B cell (primary cell): ENCODE data around the gene RASGRP3. TPM values are rescaled to one million over a fixed set of nuclear protein-coding genes. Genes with fewer than 3 reads are reported as not detected.

Source experiments
- ATAC-seq: fragments of 200-7000 bp; cut with Tn5 transposase; one replicate; pipeline ENCODE4 v1.10.0; 2021; ENCODE audit warnings: low read depth, mild to moderate bottlenecking, moderate number of reproducible peaks, moderate library complexity
- CTCF ChIA-PET: fragments of 350-600 bp; sonication (Branson Sonifier 250); formaldehyde crosslinking; loops from one replicate; lab custom pipeline; 2021; ENCODE audit warnings: antibody characterized with exemption, inconsistent platforms; lab: Charles Lee
- POLR2A ChIA-PET: fragments of 350-600 bp; sonication (Branson Sonifier 250); formaldehyde crosslinking; loops from one replicate; lab custom pipeline; 2021; ENCODE audit warnings: antibody characterized with exemption; lab: Charles Lee
- DNase-seq: peaks from one replicate; pipeline ENCODE4 v3.0.0; 2013
- H2AFZ ChIP-seq: 2 replicates; pipeline ENCODE4 v1.6.1; 2012; ENCODE audit warnings: mild to moderate bottlenecking, low read depth, low read length; ENCODE audit not compliant: insufficient read depth, poor library complexity, severe bottlenecking
- H3K27ac ChIP-seq, 2 donors: 1 replicate in 1 of 2; 2 replicates in 1 of 2; pipeline ENCODE4 v1.5.1; 2012 to 2013; ENCODE audit warnings: low read length in 2 of 2, mild to moderate bottlenecking in 2 of 2, moderate library complexity in 1 of 2
- H3K27me3 ChIP-seq, 4 experiments: fragments of 200-600 bp in 1 of 4; sonication (generic) in 1 of 4; replicated peaks in 1 of 4; 1 replicate in 2 of 4; 2 replicates in 2 of 4; pipeline versions ENCODE4 v1.6.1 to v1.7.0; 2013 to 2016; ENCODE audit warnings: low read length in 3 of 4, mild to moderate bottlenecking in 2 of 4, mixed read lengths in 1 of 4, moderate library complexity in 1 of 4; ENCODE audit not compliant: insufficient read depth in 4 of 4, control insufficient read depth in 3 of 4; ENCODE audit errors: control extremely low read depth in 1 of 4
- H3K36me3 ChIP-seq, 2 experiments: replicated peaks in 1 of 2; 1 replicate in 1 of 2; 2 replicates in 1 of 2; pipeline versions ENCODE4 v1.6.1 to v1.7.1; 2013; ENCODE audit warnings: low read length in 1 of 2; ENCODE audit not compliant: insufficient read depth in 2 of 2, control insufficient read depth in 1 of 2; ENCODE audit errors: control extremely low read depth in 1 of 2, extremely low read depth in 1 of 2
- H3K4me1 ChIP-seq, 2 donors: fragments of 200-600 bp in 1 of 2; sonication (generic) in 1 of 2; 1 replicate in 1 of 2; 2 replicates in 1 of 2; pipeline versions ENCODE4 v1.5.1 to v1.6.1; 2013 to 2017; ENCODE audit warnings: low read length in 2 of 2; ENCODE audit not compliant: control insufficient read depth in 2 of 2, insufficient read depth in 2 of 2
- H3K4me2 ChIP-seq: replicated peaks from 2 replicates; pipeline ENCODE3; 2012; ENCODE audit warnings: mild to moderate bottlenecking, low read depth, low read length; ENCODE audit not compliant: poor library complexity, severe bottlenecking
- H3K4me3 ChIP-seq, 5 experiments: fragments of 200-600 bp in 1 of 5; sonication (generic) in 1 of 5; 1 replicate in 3 of 5; 2 replicates in 2 of 5; pipeline versions ENCODE4 v1.5.1 to v1.7.0; 2011 to 2016; ENCODE audit warnings: low read length in 4 of 5, mild to moderate bottlenecking in 4 of 5, low read depth in 2 of 5, control low read depth in 1 of 5, moderate library complexity in 1 of 5; ENCODE audit not compliant: insufficient read depth in 1 of 5; ENCODE audit errors: control extremely low read depth in 1 of 5, extremely low read depth in 1 of 5
- H3K79me2 ChIP-seq: fragments of 200-600 bp; sonication (generic); one replicate; pipeline ENCODE4 v1.6.0; 2016; ENCODE audit warnings: low read length; ENCODE audit not compliant: control insufficient read depth, insufficient read depth
- H3K9ac ChIP-seq: fragments of 200-600 bp; sonication (generic); 2 replicates; pipeline ENCODE4 v1.6.1; 2017; ENCODE audit warnings: mild to moderate bottlenecking, low read length, moderate library complexity
- H3K9me3 ChIP-seq, 3 donors: one replicate each; pipeline versions ENCODE4 v1.6.1 to v1.7.1; 2013; ENCODE audit warnings: low read length in 2 of 3; ENCODE audit not compliant: control insufficient read depth in 2 of 3, insufficient read depth in 1 of 3; ENCODE audit errors: control extremely low read depth in 1 of 3
- H4K20me1 ChIP-seq: 2 replicates; pipeline ENCODE4 v1.6.0; 2012; ENCODE audit warnings: mild to moderate bottlenecking, low read length; ENCODE audit not compliant: insufficient read depth, control insufficient read depth, poor library complexity, severe bottlenecking
- H3K27ac Mint-ChIP-seq: one replicate; pipeline ENCODE4 v1.8.0; 2021; ENCODE audit warnings: mixed read lengths
- H3K27me3 Mint-ChIP-seq: one replicate; pipeline ENCODE4 v1.8.0; 2021; ENCODE audit warnings: mixed read lengths
- H3K4me1 Mint-ChIP-seq: one replicate; pipeline ENCODE4 v1.8.0; 2021; ENCODE audit warnings: mixed read lengths
- H3K4me3 Mint-ChIP-seq: one replicate; pipeline ENCODE4 v1.8.0; 2021; ENCODE audit warnings: mixed read lengths
- H3K9me3 Mint-ChIP-seq: one replicate; pipeline ENCODE4 v1.8.0; 2022; ENCODE audit warnings: mixed read lengths; ENCODE audit not compliant: insufficient read depth
- EZH2 ChIP-seq: IDR thresholded peaks from 2 replicates; pipeline ENCODE4 v1.6.1; 2012; ENCODE audit warnings: borderline replicate concordance, low read depth, mild to moderate bottlenecking, moderate library complexity, low read length; ENCODE audit not compliant: insufficient read depth, poor library complexity, severe bottlenecking
- WGBS: methylation state at CpG from one replicate; pipeline ENCODE4 v1.1.5; 2013; ENCODE audit warnings: missing lambda C conversion rate; ENCODE audit not compliant: insufficient coverage; 5-methylcytosine and 5-hydroxymethylcytosine counted together
- intact Hi-C: fragments of 100-400 bp; cut with micrococcal nuclease; formaldehyde crosslinking; loops from one replicate; pipeline ENCODE4 v1.10.0; 2022
- polyA plus RNA-seq: library from polyadenylated mRNA; depleted of rRNA; stranded (reverse); fragments of >200 nt; gene quantifications from 2 replicates; pipeline ENCODE4 v1.2.3, GENCODE V29; 2012
- total RNA-seq, 2 donors: library from RNA; stranded (reverse); fragments of 120-200 nt in 1 of 2; gene quantifications; 1 replicate in 1 of 2; 2 replicates in 1 of 2; pipeline versions ENCODE4 v1.2.3 to v1.2.4, GENCODE V29; 2013 to 2022
- TF ChIP-seq, protein P1 (sequence below): fragments of 200-600 bp; IDR thresholded peaks from one replicate; pipeline ENCODE4 v1.8.0; 2022; ENCODE audit warnings: antibody characterized with exemption, mild to moderate bottlenecking

Gene RASGRP3
- total and polyA plus RNA-seq, 2 donors (not counting 1 experiment from before 2014, with no cell fraction given), result 67.5 to 107 TPM

DNA sequence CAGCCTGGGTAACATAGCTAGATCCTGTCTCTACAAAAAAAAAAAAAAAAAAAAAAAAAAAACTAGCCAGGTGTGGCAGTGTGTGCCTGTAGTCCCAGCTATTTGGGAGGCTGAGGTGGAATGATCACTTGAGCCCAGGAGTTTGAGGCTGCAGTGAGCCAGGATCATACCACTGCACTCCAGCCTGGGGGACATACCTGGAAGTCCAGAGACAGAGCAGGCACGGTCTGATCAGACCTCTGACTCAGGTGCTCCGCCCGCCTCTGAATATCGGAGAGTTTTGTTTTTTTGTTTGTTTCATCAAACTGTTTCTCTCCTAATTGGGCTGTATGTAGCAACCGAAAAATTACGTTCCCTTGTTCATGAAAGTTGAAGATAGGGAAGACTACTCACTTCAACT is 49.2 kb downstream of the RASGRP3 start:
- no peaks in the 10 kb centered on the region for H4K20me1 ChIP-seq
- ChIA-PET CTCF (interaction anchor here (0.6 to 1.1 kb wide), 2 partner anchors 46 to 77 kb away, joined by 3 read pairs; no protein-coding TSS in a partner anchor), POLR2A (interaction anchor here (1.7 kb wide), 1 partner anchor 73 kb away, joined by 5 read pairs; the partner anchor contains the start of gene FAM98A)
- intact Hi-C loops, result loop anchor here (5.0 kb wide), 1 partner anchor 57 kb away; no protein-coding TSS in a partner anchor
- ATAC-seq, result no peak
- peak overlapping the region; percentile 3 for H3K4me2 ChIP-seq
- WGBS, result 100% methylated on average over 3 of the region's 6 CpGs
- H3K27ac Mint-ChIP-seq, result peak overlapping the region; percentile 89
- TF ChIP-seq, protein P1, sequence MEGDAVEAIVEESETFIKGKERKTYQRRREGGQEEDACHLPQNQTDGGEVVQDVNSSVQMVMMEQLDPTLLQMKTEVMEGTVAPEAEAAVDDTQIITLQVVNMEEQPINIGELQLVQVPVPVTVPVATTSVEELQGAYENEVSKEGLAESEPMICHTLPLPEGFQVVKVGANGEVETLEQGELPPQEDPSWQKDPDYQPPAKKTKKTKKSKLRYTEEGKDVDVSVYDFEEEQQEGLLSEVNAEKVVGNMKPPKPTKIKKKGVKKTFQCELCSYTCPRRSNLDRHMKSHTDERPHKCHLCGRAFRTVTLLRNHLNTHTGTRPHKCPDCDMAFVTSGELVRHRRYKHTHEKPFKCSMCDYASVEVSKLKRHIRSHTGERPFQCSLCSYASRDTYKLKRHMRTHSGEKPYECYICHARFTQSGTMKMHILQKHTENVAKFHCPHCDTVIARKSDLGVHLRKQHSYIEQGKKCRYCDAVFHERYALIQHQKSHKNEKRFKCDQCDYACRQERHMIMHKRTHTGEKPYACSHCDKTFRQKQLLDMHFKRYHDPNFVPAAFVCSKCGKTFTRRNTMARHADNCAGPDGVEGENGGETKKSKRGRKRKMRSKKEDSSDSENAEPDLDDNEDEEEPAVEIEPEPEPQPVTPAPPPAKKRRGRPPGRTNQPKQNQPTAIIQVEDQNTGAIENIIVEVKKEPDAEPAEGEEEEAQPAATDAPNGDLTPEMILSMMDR, result no peak
- no peak for TF ChIP-seq EZH2
- no peaks in the 10 kb centered on the region for H3K27me3 Mint-ChIP-seq
- H3K36me3 ChIP-seq, result peaks cover 0 to 57% of the 10 kb centered on the region in 2 experiments
- no peak overlapping the region for H2AFZ ChIP-seq
- no peaks in the 10 kb centered on the region for H3K9me3 Mint-ChIP-seq
- peaks cover 37% of the 10 kb centered on the region for H3K79me2 ChIP-seq
- H3K27ac ChIP-seq, result peak overlapping the region; percentile 61 to 98
- H3K4me3 ChIP-seq, result no peak overlapping the region
- H3K9ac ChIP-seq, result no peak overlapping the region
- no peak overlapping the region for H3K4me3 Mint-ChIP-seq
- H3K4me1 Mint-ChIP-seq, result peaks cover 48% of the 10 kb centered on the region
- no peaks in the 10 kb centered on the region for H3K27me3 ChIP-seq
- no peaks in the 10 kb centered on the region for H3K9me3 ChIP-seq
- DNase-seq, result no peak
- peaks cover 42 to 49% of the 10 kb centered on the region in 2 donors for H3K4me1 ChIP-seq

DNA sequence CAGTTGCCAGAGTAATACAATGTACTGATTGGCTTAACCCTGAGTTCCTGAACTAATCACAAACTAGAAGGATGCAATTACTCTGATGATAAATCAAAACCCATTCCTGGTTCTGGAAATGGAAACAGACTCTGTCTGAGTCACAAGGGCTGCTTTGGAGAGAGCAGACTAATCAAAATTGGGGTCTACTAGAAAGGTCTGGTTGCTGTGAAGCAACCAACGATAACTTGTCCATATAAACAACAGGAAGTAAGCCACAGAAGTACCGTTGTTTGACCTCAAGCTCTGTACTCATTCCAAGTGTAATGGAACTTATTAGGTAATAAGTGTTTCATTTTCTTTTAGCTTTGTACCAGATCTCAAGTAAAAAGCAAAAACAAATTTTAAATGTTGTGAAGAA is 49.7 kb downstream of the RASGRP3 start:
- peaks cover 34% of the 10 kb centered on the region for H3K79me2 ChIP-seq
- CTCF ChIA-PET, result interaction anchor here (0.6 to 1.1 kb wide), 2 partner anchors 47 to 77 kb away, joined by 3 read pairs; no protein-coding TSS in a partner anchor
- H4K20me1 ChIP-seq, result no peaks in the 10 kb centered on the region
- no CpG with 5 or more reads among the region's 2 CpGs for WGBS
- H3K4me3 ChIP-seq, result no peak overlapping the region
- DNase-seq (no peak), ATAC-seq (peak; percentile 18)
- no peaks in the 10 kb centered on the region for H3K9me3 ChIP-seq
- H3K4me2 ChIP-seq, result peak overlapping the region; percentile 3
- H3K9ac ChIP-seq, result no peak overlapping the region
- peaks cover 46 to 52% of the 10 kb centered on the region in 2 donors for H3K4me1 ChIP-seq
- peak overlapping the region; percentile 89 for H3K27ac Mint-ChIP-seq
- peak overlapping the region; percentile 10 for H3K4me3 Mint-ChIP-seq
- intact Hi-C loops, result loop anchor here (5.0 kb wide), 1 partner anchor 56 kb away; no protein-coding TSS in a partner anchor
- TF ChIP-seq, protein P1, result no peak
- no peak for TF ChIP-seq EZH2
- no peaks in the 10 kb centered on the region for H3K9me3 Mint-ChIP-seq
- peaks cover 52% of the 10 kb centered on the region for H3K4me1 Mint-ChIP-seq
- POLR2A ChIA-PET, result interaction anchor here (1.7 kb wide), 1 partner anchor 73 kb away, joined by 5 read pairs; the partner anchor contains the start of gene FAM98A
- H3K36me3 ChIP-seq, result peaks cover 0 to 52% of the 10 kb centered on the region in 2 experiments
- H2AFZ ChIP-seq, result no peak overlapping the region
- H3K27ac ChIP-seq, result peak overlapping the region; percentile 61 to 98
- no peaks in the 10 kb centered on the region for H3K27me3 Mint-ChIP-seq
- no peaks in the 10 kb centered on the region for H3K27me3 ChIP-seq
